Measurements from ENCODE around the gene CHCHD6. TPM values are rescaled to one million over a fixed set of nuclear protein-coding genes. Genes with fewer than 3 reads are reported as not detected.

CHCHD6 gene
- total RNA-seq, 2 experiments from 2014 or later, result 15.0 to 16.2 TPM

GRCh38 chr3:126878664-126879063 lies 174.6 kb downstream of the CHCHD6 start:
- no peaks in the 10 kb centered on the region for H3K4me1 Mint-ChIP-seq
- DNase-seq, result no peak
- no peaks in the 10 kb centered on the region for H3K9me3 Mint-ChIP-seq
- H3K36me3 Mint-ChIP-seq, result no peaks in the 10 kb centered on the region
- H3K27me3 Mint-ChIP-seq, result no peaks in the 10 kb centered on the region
- H3K27ac Mint-ChIP-seq, result no peak overlapping the region
- H3K4me3 Mint-ChIP-seq, result no peak overlapping the region

GRCh38 chr3:126880901-126881300 lies 176.9 kb downstream of the CHCHD6 start:
- no peak overlapping the region for H3K27ac Mint-ChIP-seq
- DNase-seq, result no peak
- no peaks in the 10 kb centered on the region for H3K27me3 Mint-ChIP-seq
- H3K4me3 Mint-ChIP-seq, result no peak overlapping the region
- no peaks in the 10 kb centered on the region for H3K4me1 Mint-ChIP-seq
- no peaks in the 10 kb centered on the region for H3K36me3 Mint-ChIP-seq
- H3K9me3 Mint-ChIP-seq, result no peaks in the 10 kb centered on the region

GRCh38 chr3:126881861-126882260 lies 177.8 kb downstream of the CHCHD6 start:
- H3K9me3 Mint-ChIP-seq, result no peaks in the 10 kb centered on the region
- H3K27me3 Mint-ChIP-seq, result no peaks in the 10 kb centered on the region
- no peaks in the 10 kb centered on the region for H3K4me1 Mint-ChIP-seq
- no peaks in the 10 kb centered on the region for H3K36me3 Mint-ChIP-seq
- DNase-seq, result no peak
- H3K4me3 Mint-ChIP-seq, result no peak overlapping the region
- no peak overlapping the region for H3K27ac Mint-ChIP-seq

GRCh38 chr3:126883241-126883640 lies 179.2 kb downstream of the CHCHD6 start:
- no peaks in the 10 kb centered on the region for H3K36me3 Mint-ChIP-seq
- H3K4me1 Mint-ChIP-seq, result no peaks in the 10 kb centered on the region
- no peak overlapping the region for H3K27ac Mint-ChIP-seq
- H3K9me3 Mint-ChIP-seq, result no peaks in the 10 kb centered on the region
- no peaks in the 10 kb centered on the region for H3K27me3 Mint-ChIP-seq
- DNase-seq, result no peak
- H3K4me3 Mint-ChIP-seq, result no peak overlapping the region

GRCh38 chr3:126885425-126885824 lies 181.4 kb downstream of the CHCHD6 start:
- Mint-ChIP-seq H3K36me3 (no peaks in the 10 kb centered on the region), H3K4me1 (no peaks in the 10 kb centered on the region), H3K27ac (no peak overlapping the region), H3K27me3 (no peaks in the 10 kb centered on the region), H3K9me3 (no peaks in the 10 kb centered on the region), H3K4me3 (no peak overlapping the region)
- no peak for DNase-seq

GRCh38 chr3:126886217-126886616 lies 182.2 kb downstream of the CHCHD6 start:
- H3K27ac Mint-ChIP-seq, result no peak overlapping the region
- H3K9me3 Mint-ChIP-seq, result no peaks in the 10 kb centered on the region
- DNase-seq, result no peak
- H3K4me3 Mint-ChIP-seq, result no peak overlapping the region
- H3K36me3 Mint-ChIP-seq, result no peaks in the 10 kb centered on the region
- no peaks in the 10 kb centered on the region for H3K27me3 Mint-ChIP-seq
- H3K4me1 Mint-ChIP-seq, result no peaks in the 10 kb centered on the region

- Mint-ChIP-seq H3K27me3 (no peaks in the 10 kb centered on the region), H3K4me3 (no peak overlapping the region), H3K27ac (no peak overlapping the region), H3K9me3 (no peaks in the 10 kb centered on the region), H3K4me1 (no peaks in the 10 kb centered on the region), H3K36me3 (no peaks in the 10 kb centered on the region)
- DNase-seq, result no peak
Observed at GRCh38 chr3:126887686-126888085, 183.6 kb downstream of the CHCHD6 start.

GRCh38 chr3:126888186-126888760 lies 184.2 kb downstream of the CHCHD6 start:
- H3K4me1 Mint-ChIP-seq, result no peaks in the 10 kb centered on the region
- H3K27ac Mint-ChIP-seq, result no peak overlapping the region
- no peaks in the 10 kb centered on the region for H3K27me3 Mint-ChIP-seq
- H3K36me3 Mint-ChIP-seq, result no peaks in the 10 kb centered on the region
- DNase-seq, result no peak
- no peaks in the 10 kb centered on the region for H3K9me3 Mint-ChIP-seq
- H3K4me3 Mint-ChIP-seq, result no peak overlapping the region

GRCh38 chr3:126889276-126890201 lies 185.5 kb downstream of the CHCHD6 start:
- DNase-seq, result no peak
- H3K36me3 Mint-ChIP-seq, result no peaks in the 10 kb centered on the region
- no peaks in the 10 kb centered on the region for H3K4me1 Mint-ChIP-seq
- H3K27me3 Mint-ChIP-seq, result no peaks in the 10 kb centered on the region
- H3K27ac Mint-ChIP-seq, result no peak overlapping the region
- H3K4me3 Mint-ChIP-seq, result no peak overlapping the region
- H3K9me3 Mint-ChIP-seq, result no peaks in the 10 kb centered on the region

GRCh38 chr3:126891141-126891540 lies 187.1 kb downstream of the CHCHD6 start:
- Mint-ChIP-seq H3K36me3 (no peaks in the 10 kb centered on the region), H3K9me3 (no peaks in the 10 kb centered on the region), H3K4me1 (peaks cover 3% of the 10 kb centered on the region), H3K27ac (no peak overlapping the region), H3K4me3 (no peak overlapping the region), H3K27me3 (no peaks in the 10 kb centered on the region)
- DNase-seq, result no peak

- Mint-ChIP-seq H3K27me3 (no peaks in the 10 kb centered on the region), H3K4me1 (peaks cover 3% of the 10 kb centered on the region), H3K27ac (no peak overlapping the region), H3K4me3 (no peak overlapping the region), H3K9me3 (no peaks in the 10 kb centered on the region), H3K36me3 (no peaks in the 10 kb centered on the region)
- no peak for DNase-seq
Observed at GRCh38 chr3:126891791-126892190, 187.8 kb downstream of the CHCHD6 start.

- Mint-ChIP-seq H3K4me1 (peaks cover 3% of the 10 kb centered on the region), H3K9me3 (no peaks in the 10 kb centered on the region), H3K27me3 (no peaks in the 10 kb centered on the region), H3K27ac (no peak overlapping the region), H3K36me3 (no peaks in the 10 kb centered on the region), H3K4me3 (no peak overlapping the region)
- no peak for DNase-seq
Observed at GRCh38 chr3:126893651-126894050, 189.6 kb downstream of the CHCHD6 start.

GRCh38 chr3:126894475-126894874 lies 190.4 kb downstream of the CHCHD6 start:
- no peak for DNase-seq
- Mint-ChIP-seq H3K4me3 (no peak overlapping the region), H3K4me1 (peaks cover 3% of the 10 kb centered on the region), H3K27ac (no peak overlapping the region), H3K27me3 (no peaks in the 10 kb centered on the region), H3K9me3 (no peaks in the 10 kb centered on the region), H3K36me3 (no peaks in the 10 kb centered on the region)

GRCh38 chr3:126895178-126896066 lies 191.4 kb downstream of the CHCHD6 start:
- H3K9me3 Mint-ChIP-seq, result no peaks in the 10 kb centered on the region
- H3K27me3 Mint-ChIP-seq, result no peaks in the 10 kb centered on the region
- no peak overlapping the region for H3K4me3 Mint-ChIP-seq
- peaks cover 2% of the 10 kb centered on the region for H3K36me3 Mint-ChIP-seq
- peaks cover 3% of the 10 kb centered on the region for H3K4me1 Mint-ChIP-seq
- no peak for DNase-seq
- no peak overlapping the region for H3K27ac Mint-ChIP-seq

- Mint-ChIP-seq H3K27ac (no peak overlapping the region), H3K4me3 (no peak overlapping the region), H3K9me3 (no peaks in the 10 kb centered on the region), H3K36me3 (peaks cover 2% of the 10 kb centered on the region), H3K27me3 (no peaks in the 10 kb centered on the region), H3K4me1 (peaks cover 3% of the 10 kb centered on the region)
- DNase-seq, result no peak
Observed at GRCh38 chr3:126896067-126896441, 192.0 kb downstream of the CHCHD6 start.
